Suprapubic skin (tissue), 4 donors: Measurements from ENCODE around the gene TMEM88.

Source experiments
- EP300 ChIP-seq: sonication (generic); formaldehyde crosslinking; IDR thresholded peaks from one replicate; pipeline ENCODE4 v1.6.1; 2017; ENCODE audit warnings: antibody characterized with exemption
- POLR2A ChIP-seq, 2 donors: fragments of 450-650 bp; IDR thresholded peaks; one replicate each; pipeline ENCODE4 v1.6.1; 2017; ENCODE audit warnings: antibody characterized with exemption in 2 of 2, mild to moderate bottlenecking in 2 of 2, moderate library complexity in 2 of 2
- POLR2AphosphoS5 ChIP-seq, 3 donors: sonication (generic); formaldehyde crosslinking; IDR thresholded peaks; one replicate each; pipeline ENCODE4 v1.6.1; 2017; ENCODE audit warnings: antibody characterized with exemption in 3 of 3
- TF ChIP-seq, protein P1 (sequence below), 2 donors: fragments of 200-600 bp in 1 of 2; fragments of 450-650 bp in 1 of 2; sonication (generic) in 1 of 2; IDR thresholded peaks; one replicate each; pipeline ENCODE4 v1.5.1; 2016 to 2019; ENCODE audit warnings: antibody characterized with exemption in 2 of 2, mild to moderate bottlenecking in 1 of 2, moderate library complexity in 1 of 2

DNA sequence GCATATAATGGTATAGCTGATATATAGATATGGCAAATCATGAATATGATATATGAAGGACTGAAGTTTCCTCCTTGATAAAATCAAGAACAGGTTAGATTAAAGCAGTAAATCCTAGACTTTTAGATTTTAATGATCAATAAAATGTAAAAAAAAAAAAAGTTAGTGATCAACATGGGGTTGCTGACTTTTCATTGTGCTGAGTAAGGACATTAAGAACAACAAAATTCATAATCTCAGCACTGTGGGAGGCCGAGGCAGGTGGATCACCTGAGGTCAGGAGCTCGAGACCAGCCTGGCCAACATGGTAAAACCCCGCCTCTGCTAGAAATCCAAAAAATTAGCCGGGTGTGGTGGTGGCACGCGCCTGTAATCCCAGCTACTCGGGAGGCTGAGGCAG, 23.4 kb downstream of the TMEM88 start:
- TF ChIP-seq EP300: no peak
- TF ChIP-seq, protein P1, sequence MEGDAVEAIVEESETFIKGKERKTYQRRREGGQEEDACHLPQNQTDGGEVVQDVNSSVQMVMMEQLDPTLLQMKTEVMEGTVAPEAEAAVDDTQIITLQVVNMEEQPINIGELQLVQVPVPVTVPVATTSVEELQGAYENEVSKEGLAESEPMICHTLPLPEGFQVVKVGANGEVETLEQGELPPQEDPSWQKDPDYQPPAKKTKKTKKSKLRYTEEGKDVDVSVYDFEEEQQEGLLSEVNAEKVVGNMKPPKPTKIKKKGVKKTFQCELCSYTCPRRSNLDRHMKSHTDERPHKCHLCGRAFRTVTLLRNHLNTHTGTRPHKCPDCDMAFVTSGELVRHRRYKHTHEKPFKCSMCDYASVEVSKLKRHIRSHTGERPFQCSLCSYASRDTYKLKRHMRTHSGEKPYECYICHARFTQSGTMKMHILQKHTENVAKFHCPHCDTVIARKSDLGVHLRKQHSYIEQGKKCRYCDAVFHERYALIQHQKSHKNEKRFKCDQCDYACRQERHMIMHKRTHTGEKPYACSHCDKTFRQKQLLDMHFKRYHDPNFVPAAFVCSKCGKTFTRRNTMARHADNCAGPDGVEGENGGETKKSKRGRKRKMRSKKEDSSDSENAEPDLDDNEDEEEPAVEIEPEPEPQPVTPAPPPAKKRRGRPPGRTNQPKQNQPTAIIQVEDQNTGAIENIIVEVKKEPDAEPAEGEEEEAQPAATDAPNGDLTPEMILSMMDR (IDR thresholded peaks at IDR 0.05): no peak
- no peak for TF ChIP-seq POLR2AphosphoS5 (IDR thresholded peaks at IDR 0.05)
- no peak for TF ChIP-seq POLR2A (IDR thresholded peaks at IDR 0.05)
